RWPE2 (cell line): ENCODE results near the gene CHCHD2.
"Not testable (repeated sequence)": the region's sequence is repeated elsewhere in the genome, so short reads cannot be mapped to it uniquely, and the experiment has no call there.

Experiments used
- ATAC-seq: fragments of 200-7000 bp; cut with Tn5 transposase; 3 replicates; pipeline ENCODE4 v1.9.1; 2021; ENCODE audit warnings: low read depth
- DNase-seq: peaks from one replicate; pipeline ENCODE4 v3.0.0-alpha.2; 2020; ENCODE audit warnings: low spot score
- H3K27ac ChIP-seq: fragments of 450-650 bp; 2 replicates; pipeline ENCODE4 v1.5.1; 2017; ENCODE audit warnings: mild to moderate bottlenecking; ENCODE audit not compliant: poor library complexity, severe bottlenecking
- H3K27me3 ChIP-seq: fragments of 250-450 bp; sonication (Bioruptor Pico); 2 replicates; pipeline ENCODE4 v1.5.1; 2021; ENCODE audit warnings: mild to moderate bottlenecking, moderate library complexity; ENCODE audit not compliant: insufficient read depth, poor library complexity, severe bottlenecking
- H3K36me3 ChIP-seq: fragments of 250-450 bp; sonication (Bioruptor Pico); 2 replicates; pipeline ENCODE4 v1.5.1; 2020; ENCODE audit warnings: low read depth, mild to moderate bottlenecking, moderate library complexity
- H3K4me1 ChIP-seq: fragments of 250-450 bp; sonication (Bioruptor Pico); 2 replicates; pipeline ENCODE4 v1.5.1; 2021; ENCODE audit warnings: mild to moderate bottlenecking, moderate library complexity; ENCODE audit not compliant: insufficient read depth, poor library complexity, severe bottlenecking
- H3K4me3 ChIP-seq: fragments of 250-450 bp; sonication (Bioruptor Pico); 2 replicates; pipeline ENCODE4 v1.5.1; 2021; ENCODE audit warnings: mild to moderate bottlenecking, moderate library complexity; ENCODE audit not compliant: severe bottlenecking
- H3K9me3 ChIP-seq: fragments of 250-450 bp; sonication (Bioruptor Pico); 2 replicates; pipeline ENCODE4 v1.5.1; 2021; ENCODE audit warnings: mild to moderate bottlenecking, moderate library complexity; ENCODE audit not compliant: severe bottlenecking
- CTCF ChIP-seq: fragments of 450-650 bp; IDR thresholded peaks from one replicate; pipeline ENCODE4 v1.5.1; 2017; ENCODE audit warnings: mild to moderate bottlenecking, moderate library complexity; ENCODE audit not compliant: poor library complexity, severe bottlenecking

Gene CHCHD2

DNA sequence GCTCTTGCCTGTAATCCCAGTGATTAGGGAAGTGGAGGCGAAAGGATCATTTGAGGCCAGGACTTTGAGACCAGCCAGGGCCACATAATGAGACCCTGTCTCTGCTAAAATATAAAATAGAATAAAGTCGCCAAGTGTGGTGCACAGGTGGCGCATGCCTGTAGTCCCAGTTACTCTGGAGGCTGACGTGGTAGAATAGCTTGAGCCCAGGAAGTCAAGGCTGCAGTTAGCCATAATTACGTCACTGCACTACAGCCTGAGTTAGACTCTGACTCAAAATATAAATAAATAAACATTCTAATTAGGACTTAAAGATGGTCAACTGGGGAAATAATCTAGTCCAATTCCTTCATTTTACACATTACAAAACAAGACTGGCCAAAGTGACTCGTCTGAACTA, 768 bp downstream of the CHCHD2 start:
- Histone ChIP-seq H3K27me3 (no peaks in the 10 kb centered on the region), H3K4me1 (peaks cover 7% of the 10 kb centered on the region), H3K4me3 (peak overlapping the region; percentile 81), H3K36me3 (peaks cover 47% of the 10 kb centered on the region), H3K9me3 (no peaks in the 10 kb centered on the region), H3K27ac (peak overlapping the region; percentile 70)
- DNase-seq (no peak), ATAC-seq (peak; percentile 33; the same call in 1 of the 3 replicates)
- TF ChIP-seq CTCF = no peak

GRCh38 chr7:56104138-56104537, 2.1 kb downstream of the CHCHD2 start:
- not testable (repeated sequence) for DNase-seq, H3K27ac ChIP-seq, ATAC-seq, H3K4me3 ChIP-seq, H3K27me3 ChIP-seq, H3K4me1 ChIP-seq, H3K9me3 ChIP-seq
- H3K36me3 ChIP-seq = peaks cover 58% of the 10 kb centered on the region

GRCh38 chr7:56099653-56100052, 6.6 kb downstream of the CHCHD2 start:
- Histone ChIP-seq H3K27ac (no peak overlapping the region), H3K36me3 (peaks cover 51% of the 10 kb centered on the region), H3K4me3 (no peak overlapping the region), H3K4me1 (no peaks in the 10 kb centered on the region), H3K27me3 (no peaks in the 10 kb centered on the region), H3K9me3 (no peaks in the 10 kb centered on the region)
- DNase-seq = no peak
- TF ChIP-seq CTCF = no peak
- peak; percentile 36; the same call in 2 of the 3 replicates for ATAC-seq

DNA sequence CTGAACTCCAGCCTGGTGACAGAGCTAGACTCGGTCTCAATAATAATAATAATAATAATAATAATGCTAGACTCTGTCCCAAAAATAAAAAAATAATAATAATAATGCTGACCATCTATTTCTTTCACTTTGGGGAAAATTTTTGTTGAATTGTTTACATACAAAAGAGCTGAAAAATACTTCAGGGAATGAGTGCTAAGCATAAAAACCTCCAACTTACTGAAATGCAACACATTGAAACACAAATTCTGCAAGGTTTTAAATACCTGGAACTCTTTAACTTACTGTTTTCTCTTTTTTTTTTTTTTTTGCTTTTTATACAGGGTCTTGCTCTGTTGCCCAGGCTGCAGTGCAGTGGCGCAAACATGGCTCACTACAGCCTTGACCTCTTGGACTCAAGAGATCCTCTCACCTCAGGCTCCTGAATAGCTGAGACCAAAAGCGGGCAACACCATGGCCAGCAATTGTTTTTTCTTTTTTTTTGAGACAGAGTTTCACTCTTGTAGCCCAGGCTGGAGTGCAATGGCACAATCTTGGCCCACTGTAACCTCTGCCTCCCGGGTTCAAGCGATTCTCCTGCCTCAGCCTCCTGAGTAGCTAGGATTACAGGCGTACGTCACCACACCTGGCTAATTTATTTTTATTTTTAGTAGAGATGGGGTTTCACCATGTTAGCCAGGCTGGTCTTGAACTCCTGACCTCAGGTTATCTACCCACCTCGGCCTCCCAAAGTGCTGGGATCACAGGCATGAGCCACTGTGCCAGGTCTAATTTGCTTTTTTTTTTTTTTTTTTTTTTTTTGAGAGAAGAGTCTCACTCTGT, 7.9 kb downstream of the CHCHD2 start:
- H3K4me3 ChIP-seq, DNase-seq, ATAC-seq, H3K4me1 ChIP-seq, H3K27ac ChIP-seq, H3K27me3 ChIP-seq, H3K9me3 ChIP-seq: not testable (repeated sequence)
- peaks cover 39% of the 10 kb centered on the region for H3K36me3 ChIP-seq

GRCh38 chr7:56097700-56098099, 8.6 kb downstream of the CHCHD2 start:
- Histone ChIP-seq H3K4me3 (no peak overlapping the region), H3K9me3 (no peaks in the 10 kb centered on the region), H3K27ac (no peak overlapping the region), H3K27me3 (no peaks in the 10 kb centered on the region), H3K36me3 (peaks cover 32% of the 10 kb centered on the region), H3K4me1 (no peaks in the 10 kb centered on the region)
- ATAC-seq (peak; percentile 38), DNase-seq (no peak)
- TF ChIP-seq CTCF = no peak
